Measurements from ENCODE around the gene ACER2.
"Not testable (repeated sequence)": the region's sequence is repeated elsewhere in the genome, so short reads cannot be mapped to it uniquely, and the experiment has no call there.

The ACER2 gene

GRCh38 chr9:19409401-19410194, 789 bp downstream of the ACER2 start:
- DNase-seq, result no peak

GRCh38 chr9:19410195-19410503, 1.3 kb downstream of the ACER2 start:
- DNase-seq, result no peak

- DNase-seq, result no peak
These were observed 1.8 kb downstream of the ACER2 start for GRCh38 chr9:19410594-19410993.

- DNase-seq, result no peak
These were observed 2.5 kb downstream of the ACER2 start for GRCh38 chr9:19411316-19411715.

- DNase-seq, result not testable (repeated sequence)
These were observed 4.6 kb downstream of the ACER2 start for GRCh38 chr9:19413456-19413855.

GRCh38 chr9:19416143-19416542, 7.3 kb downstream of the ACER2 start:
- no peak for DNase-seq

- DNase-seq, result no peak
These were observed 12.1 kb downstream of the ACER2 start for GRCh38 chr9:19420877-19421276.

GRCh38 chr9:19423163-19423562, 14.4 kb downstream of the ACER2 start:
- DNase-seq, result no peak

- no peak for DNase-seq
These were observed 15.5 kb downstream of the ACER2 start for GRCh38 chr9:19424176-19424779.

- no peak for DNase-seq
These were observed 20.8 kb downstream of the ACER2 start for GRCh38 chr9:19429595-19429994.

GRCh38 chr9:19430201-19430760, 21.5 kb downstream of the ACER2 start:
- DNase-seq, result no peak

GRCh38 chr9:19431361-19432171, 22.8 kb downstream of the ACER2 start:
- DNase-seq, result no peak

GRCh38 chr9:19432473-19432872, 23.7 kb downstream of the ACER2 start:
- no peak for DNase-seq

- not testable (repeated sequence) for DNase-seq
These were observed 24.9 kb downstream of the ACER2 start for GRCh38 chr9:19433729-19434128.

- no peak for DNase-seq
These were observed 31.6 kb downstream of the ACER2 start for GRCh38 chr9:19440376-19440775.

GRCh38 chr9:19440823-19441580, 32.2 kb downstream of the ACER2 start:
- no peak for DNase-seq

GRCh38 chr9:19441730-19442129, 32.9 kb downstream of the ACER2 start:
- no peak for DNase-seq

- DNase-seq, result no peak
These were observed 33.4 kb downstream of the ACER2 start for GRCh38 chr9:19442240-19442639.

GRCh38 chr9:19445452-19445851, 36.6 kb downstream of the ACER2 start:
- DNase-seq, result no peak

GRCh38 chr9:19446361-19446861, 37.6 kb downstream of the ACER2 start:
- no peak for DNase-seq

GRCh38 chr9:19451240-19452087, 42.7 kb downstream of the ACER2 start:
- no peak for DNase-seq

GRCh38 chr9:19456426-19456825, 47.6 kb downstream of the ACER2 start:
- DNase-seq, result no peak
